G401 (cell line): ENCODE measurements around the gene LRCH3. TPM values are rescaled to one million over a fixed set of nuclear protein-coding genes. Genes with fewer than 3 reads are reported as not detected.
A peak's percentile ranks its signal among the peaks of the same experiment; 100 is the strongest.
"Not testable (repeated sequence)": the region's sequence is repeated elsewhere in the genome, so short reads cannot be mapped to it uniquely, and the experiment has no call there.

Experiments used
- DNase-seq: peaks from one replicate; pipeline ENCODE4 v3.0.0-alpha.2; 2015; ENCODE audit warnings: low spot score
- in situ Hi-C: cut with HindIII; loops from 2 replicates; pipeline ENCODE4 v1.10.0; 2016; ENCODE audit warnings: low sequenced_read_pairs, mixed read lengths
- total RNA-seq: library from RNA; depleted of rRNA; stranded (reverse); fragments of >200 nt; shearing (Covaris generic); gene quantifications from 2 replicates; pipeline ENCODE4 v1.2.3, GENCODE V29; 2014

Gene LRCH3
- total RNA-seq, 1 experiment from 2014 or later: 27.0 TPM

DNA sequence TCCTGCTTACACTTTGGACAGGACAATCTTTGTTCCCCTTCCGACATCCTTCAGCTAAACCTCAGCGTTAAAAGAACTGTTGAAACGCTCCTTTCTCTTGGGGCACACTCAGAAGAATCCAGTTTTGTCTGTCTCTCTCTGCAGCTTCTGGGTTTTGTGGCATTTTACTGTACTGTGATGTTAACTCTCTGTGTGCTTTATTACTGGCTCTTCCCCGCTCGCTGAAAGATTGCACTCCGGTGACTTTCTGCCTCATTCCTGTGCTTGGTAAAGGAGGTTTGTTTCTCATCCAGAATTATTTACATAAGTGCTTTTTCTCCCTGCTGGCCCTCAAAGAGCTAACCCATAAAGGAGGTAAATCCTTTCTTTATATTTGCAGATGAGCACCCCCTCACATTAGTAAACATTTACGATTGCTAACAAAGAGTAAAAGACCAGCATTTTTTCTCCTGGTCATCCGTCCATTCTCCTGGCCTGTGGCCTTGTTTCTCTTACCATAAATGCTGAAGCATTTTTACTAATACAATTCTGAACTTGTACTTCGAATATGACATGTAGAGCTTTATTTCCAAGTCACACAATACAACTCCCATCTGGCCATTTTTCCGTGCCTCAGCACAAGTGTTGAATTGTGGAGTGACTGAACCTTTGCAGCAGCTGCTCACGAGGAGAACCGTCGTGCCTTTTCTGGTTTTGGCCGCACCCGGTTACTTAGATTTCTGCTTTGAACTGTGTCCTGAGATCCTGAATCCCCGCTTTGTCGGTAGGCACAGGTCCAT is 89.6 kb downstream of the LRCH3 start:
- in situ Hi-C loops: no loop called here
- no peak for DNase-seq

DNA sequence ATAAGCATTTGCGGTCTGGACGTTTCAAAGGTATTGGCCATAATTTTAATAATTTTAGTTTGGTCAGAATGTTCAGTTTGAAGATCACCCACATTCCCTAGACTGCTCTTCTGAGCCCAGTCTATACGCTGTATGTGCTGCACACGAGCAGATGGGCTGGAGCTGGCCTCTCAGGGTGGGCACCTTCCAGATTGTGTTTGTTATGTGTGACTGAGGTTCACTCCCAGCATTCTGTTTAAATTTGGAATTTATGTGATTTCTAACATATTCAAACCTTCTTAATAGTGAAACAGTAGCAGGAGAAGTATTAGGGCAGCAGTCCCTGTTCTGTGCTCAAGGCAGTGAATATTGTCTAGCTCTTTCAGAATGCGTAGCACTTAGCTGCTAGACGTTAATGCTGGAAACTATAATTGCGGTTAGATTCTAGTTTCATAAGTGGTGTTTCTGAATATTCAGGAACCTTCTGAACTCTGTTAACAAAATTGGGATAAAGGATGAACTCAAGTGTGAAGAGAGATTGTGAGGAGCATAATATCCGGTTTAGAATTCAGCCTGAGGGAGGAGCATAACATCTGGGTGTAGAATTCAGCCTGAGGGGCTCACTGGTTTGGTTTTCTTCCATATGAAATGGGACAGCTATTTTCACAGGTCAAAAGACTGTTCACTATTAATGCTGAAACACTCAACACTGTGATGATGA is 90.4 kb downstream of the LRCH3 start:
- in situ Hi-C loops: no loop called here

GRCh38 chr3:197881970-197882338 is 90.9 kb downstream of the LRCH3 start:
- in situ Hi-C loops: no loop called here
- DNase-seq: no peak

More for the DNA sequence above, 90.4 kb downstream of the LRCH3 start:
- DNase-seq: no peak

- in situ Hi-C loops: no loop called here
- no peak for DNase-seq
These were observed 91.5 kb downstream of the LRCH3 start for GRCh38 chr3:197882586-197882985.

GRCh38 chr3:197883541-197883940 is 92.5 kb downstream of the LRCH3 start:
- in situ Hi-C loops: no loop called here
- DNase-seq: no peak

- DNase-seq, in situ Hi-C loops: not testable (repeated sequence)
These were observed 93.3 kb downstream of the LRCH3 start for GRCh38 chr3:197884330-197884729.

DNA sequence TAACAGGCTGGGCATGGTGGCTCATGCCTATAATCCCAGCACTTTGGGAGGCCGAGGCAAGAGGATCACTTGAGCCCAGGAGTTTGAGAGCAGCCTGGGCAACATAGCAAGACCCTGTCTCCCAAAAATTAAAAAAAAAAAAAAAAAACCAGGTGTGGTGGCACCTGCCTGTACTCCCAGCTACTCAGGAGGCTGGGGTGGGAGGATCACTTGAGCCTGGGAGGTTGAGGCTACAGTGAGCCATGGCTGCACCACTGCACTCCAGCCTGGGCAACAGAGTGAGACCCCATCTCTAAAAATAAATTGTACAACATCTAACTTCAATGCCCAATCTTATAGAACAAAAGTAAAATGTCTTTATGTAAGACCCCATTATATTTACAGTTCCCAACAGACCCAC is 95.0 kb downstream of the LRCH3 start:
- DNase-seq, in situ Hi-C loops: not testable (repeated sequence)

- in situ Hi-C loops, DNase-seq: not testable (repeated sequence)
These were observed 96.5 kb downstream of the LRCH3 start for GRCh38 chr3:197887430-197888053.

DNA sequence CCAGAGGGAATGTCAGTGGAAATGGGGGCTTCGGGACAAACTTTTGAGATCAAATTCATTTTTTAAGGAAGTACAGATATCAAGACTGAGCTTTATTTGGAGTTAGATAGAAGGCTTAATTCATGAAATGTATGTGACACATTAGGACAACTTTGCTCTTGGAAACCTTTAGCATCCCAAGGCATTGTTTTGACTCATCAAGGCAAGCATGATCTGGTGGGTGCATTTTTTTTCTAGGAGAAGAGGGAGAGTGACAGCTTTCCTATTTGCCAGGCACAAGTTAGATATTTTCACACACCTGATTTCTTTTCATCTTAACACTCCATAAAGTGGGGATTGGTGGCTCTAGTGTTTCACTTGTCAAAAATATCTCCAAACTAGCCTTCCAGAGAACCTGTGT is 97.5 kb downstream of the LRCH3 start:
- in situ Hi-C loops: no loop called here
- DNase-seq: no peak

DNA sequence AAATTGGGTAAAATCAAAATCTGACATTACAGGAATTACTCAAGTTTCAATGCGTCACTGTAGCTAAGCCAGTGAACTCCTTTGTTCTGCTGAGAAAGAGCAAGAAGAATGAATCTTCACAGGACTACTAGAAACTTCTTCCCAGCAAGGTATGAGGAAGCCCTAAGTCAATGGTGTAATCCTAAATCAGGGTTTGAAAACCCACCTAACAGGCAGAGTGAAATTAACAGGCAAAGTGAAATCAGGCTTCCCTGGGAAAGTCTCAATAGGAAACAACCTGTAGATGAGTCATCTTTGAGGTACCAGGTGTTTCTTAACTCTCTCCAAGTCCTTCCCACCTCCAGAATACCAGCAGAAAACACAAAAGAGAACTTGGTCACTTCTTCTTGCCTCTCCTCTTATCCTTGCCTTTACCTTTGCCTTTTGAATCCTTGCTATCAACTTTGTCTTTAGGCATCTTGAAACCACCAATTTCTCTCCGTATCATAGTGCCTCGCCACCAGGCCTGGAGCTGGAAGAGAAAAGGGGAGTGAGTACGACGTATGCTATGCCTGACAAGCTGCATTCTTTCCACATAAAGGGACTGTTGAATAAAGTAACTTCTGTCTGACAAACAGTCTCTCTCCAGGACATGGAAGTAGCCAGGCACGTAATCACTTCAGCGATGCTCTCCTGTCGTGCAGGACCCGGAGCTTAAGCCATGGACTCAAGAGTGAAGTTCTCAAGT is 98.3 kb downstream of the LRCH3 start:
- no peak for DNase-seq
- in situ Hi-C loops: no loop called here

DNA sequence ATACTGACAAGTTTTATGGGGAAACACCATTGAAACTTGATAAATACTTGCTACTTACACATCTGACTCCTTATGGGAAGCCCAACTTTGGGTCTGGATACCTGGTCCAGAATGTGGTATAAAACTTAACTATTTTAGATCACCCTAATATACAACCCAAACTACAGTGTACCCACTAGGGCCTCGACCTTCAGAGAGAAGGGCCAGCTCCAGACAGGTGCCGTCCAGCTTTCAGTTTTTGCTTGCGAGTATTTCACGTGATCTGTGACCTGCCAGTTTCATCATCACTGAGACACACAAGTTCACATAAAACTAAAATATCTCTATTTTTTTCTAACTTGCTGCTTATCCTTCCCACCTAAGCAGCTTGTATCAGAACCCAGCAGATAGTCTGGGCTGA is 99.6 kb downstream of the LRCH3 start:
- DNase-seq: no peak
- in situ Hi-C loops: no loop called here

DNA sequence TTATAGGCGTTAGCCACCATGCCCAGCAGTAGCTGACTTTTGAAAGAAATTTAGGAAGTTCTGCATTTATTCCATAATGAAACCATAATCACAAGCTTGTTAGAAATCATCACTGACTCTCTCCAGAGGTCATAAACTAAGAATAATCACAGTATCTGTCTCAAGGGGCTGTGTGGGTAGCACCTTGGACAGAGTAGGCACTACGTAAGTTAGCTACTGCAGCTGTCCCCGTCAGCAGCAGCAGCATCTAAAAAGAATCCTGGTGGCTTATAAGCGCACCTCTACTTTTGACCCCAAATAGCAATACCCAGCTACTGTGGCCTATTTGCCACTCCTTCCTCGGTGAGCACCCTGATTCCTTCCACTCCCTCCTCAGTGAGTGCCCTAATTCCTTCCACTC is 101.1 kb downstream of the LRCH3 start:
- in situ Hi-C loops: no loop called here
- DNase-seq: no peak

DNA sequence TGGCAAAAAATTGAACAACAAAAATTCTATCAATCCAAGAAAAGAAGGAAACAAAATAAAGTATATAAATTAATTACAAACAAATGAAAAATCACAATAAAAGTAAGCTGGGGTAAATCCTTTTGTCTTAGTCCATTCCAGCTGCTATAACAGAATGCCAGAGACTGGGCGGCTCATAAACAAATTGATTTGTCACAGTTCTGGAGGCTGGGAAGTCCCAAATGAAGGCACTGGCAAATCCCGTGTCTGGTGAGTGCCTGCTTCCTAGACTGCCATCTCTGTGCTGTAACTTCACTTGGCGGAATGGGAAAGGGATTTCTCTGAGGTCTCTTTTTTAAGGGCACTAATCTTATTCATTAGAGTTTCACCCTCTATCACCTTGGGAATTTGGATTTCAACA is 105.4 kb downstream of the LRCH3 start:
- no peak for DNase-seq
- in situ Hi-C loops: no loop called here

DNA sequence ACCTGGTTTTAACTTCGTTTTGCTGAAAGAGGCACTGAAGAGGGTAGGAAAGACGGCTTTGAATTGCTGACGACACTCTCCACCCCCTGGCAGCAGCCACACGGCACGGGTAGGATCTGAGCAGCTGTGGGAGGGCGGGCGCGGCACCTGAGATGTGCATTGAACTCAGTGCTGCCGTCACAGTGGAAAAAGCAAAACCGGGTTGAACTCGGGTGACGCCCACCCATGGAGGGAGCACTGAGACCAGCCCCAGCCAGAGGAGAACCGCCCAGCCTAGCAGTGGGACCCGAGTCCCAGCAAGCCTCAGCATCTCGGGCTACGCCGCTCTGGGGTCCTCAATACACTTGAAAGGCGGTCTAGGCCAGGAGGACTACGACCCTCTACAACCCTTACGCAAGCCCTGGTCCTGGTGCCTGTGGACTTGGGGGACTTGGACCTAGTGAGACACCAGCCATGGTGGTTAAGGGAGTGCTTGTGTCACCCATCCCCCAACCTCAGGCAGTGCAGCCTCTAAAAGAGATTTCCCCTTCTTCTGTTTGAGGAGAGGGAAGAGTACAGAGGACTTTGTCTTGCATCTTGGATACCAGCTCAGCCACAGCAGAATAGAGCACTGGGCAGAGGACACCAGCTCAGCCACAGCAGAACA is 108.9 kb downstream of the LRCH3 start:
- no peak for DNase-seq
- in situ Hi-C loops: no loop called here

- no peak for DNase-seq
- in situ Hi-C loops: no loop called here
These were observed 110.6 kb downstream of the LRCH3 start for GRCh38 chr3:197901626-197902025.

DNA sequence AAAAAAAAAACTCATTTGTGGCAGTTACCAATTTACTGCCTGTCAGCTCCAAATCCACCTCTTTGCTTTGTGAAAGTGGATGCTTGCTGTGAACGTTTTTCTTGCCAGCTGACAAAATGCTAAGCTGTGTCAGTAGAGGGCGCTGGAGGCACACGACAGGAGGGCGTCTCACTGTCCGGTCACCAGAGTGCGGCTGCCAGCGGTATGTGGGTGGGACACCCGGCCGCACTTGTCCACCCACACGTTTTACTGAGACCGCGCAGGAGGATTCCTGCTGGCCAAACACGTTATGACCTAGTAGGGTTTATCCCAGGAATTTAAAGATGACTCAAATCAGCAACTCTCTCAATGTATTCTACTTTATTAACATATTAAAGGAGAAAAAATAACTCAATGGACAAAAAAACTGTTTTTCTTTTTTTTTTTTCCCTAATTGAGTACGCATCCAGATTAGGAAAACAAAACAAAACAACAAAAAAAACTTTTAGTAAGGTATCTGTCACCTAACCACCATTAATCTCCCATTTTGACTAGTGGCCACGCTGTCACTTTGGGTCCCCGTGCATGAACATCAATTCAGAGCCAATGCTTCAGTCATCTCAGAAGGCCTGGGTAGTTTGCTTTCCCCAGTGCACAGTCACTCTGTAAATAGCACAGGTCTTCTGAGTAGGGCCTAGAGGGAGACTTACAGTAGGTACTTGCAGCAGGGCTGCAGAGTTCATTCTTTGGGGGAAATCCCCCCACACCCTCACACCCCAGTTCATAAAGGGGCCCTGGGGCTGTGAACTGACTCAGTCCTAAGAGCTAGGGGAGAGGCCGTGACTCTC is 115.2 kb downstream of the LRCH3 start:
- in situ Hi-C loops: no loop called here
- DNase-seq: peak; percentile 89

DNA sequence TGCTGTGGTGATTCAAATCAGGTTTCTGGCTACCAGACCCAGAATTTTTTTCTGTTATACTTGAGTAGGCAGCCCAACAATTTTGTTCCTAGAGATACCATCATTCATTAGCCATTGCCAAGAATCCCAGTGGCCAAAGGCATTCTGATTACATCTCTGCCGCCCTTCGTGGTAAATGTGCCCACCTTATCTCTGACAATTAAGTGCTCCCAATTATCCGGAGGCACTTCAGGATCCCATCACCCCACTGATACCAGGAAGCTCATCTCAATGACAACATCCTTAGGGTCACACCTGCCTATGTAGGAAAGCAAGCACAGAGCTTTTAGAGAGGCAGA is 115.8 kb downstream of the LRCH3 start:
- no peak for DNase-seq
- in situ Hi-C loops: no loop called here

DNA sequence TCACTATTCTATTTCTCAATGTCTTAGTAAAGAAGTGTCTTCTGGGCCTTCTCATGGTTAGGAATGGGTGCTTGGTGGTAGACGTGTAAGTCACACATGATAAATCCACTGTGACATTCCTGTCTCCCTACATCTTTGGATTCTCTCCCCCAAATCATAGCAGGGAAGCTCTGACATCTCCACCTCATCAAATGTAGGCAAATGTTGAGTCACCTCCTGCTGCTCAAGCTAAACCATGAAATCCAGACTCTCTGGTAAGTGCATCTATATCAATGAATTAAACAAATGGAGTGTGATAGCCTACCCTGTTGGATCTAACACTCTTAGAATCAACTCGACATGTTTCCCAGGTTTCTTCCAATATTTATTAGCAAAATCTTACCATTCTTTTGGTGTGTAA is 116.1 kb downstream of the LRCH3 start:
- in situ Hi-C loops: no loop called here
- DNase-seq: no peak

GRCh38 chr3:197908550-197908949 is 117.5 kb downstream of the LRCH3 start:
- DNase-seq, in situ Hi-C loops: not testable (repeated sequence)
